ENCODE results near the gene CARD14. TPM values are rescaled to one million over a fixed set of nuclear protein-coding genes. Genes with fewer than 3 reads are reported as not detected.

The CARD14 gene
- polyA plus RNA-seq, 1 donor (not counting 4 experiments of a cell fraction or from before 2014, with no cell fraction given), result 0.49 TPM

DNA sequence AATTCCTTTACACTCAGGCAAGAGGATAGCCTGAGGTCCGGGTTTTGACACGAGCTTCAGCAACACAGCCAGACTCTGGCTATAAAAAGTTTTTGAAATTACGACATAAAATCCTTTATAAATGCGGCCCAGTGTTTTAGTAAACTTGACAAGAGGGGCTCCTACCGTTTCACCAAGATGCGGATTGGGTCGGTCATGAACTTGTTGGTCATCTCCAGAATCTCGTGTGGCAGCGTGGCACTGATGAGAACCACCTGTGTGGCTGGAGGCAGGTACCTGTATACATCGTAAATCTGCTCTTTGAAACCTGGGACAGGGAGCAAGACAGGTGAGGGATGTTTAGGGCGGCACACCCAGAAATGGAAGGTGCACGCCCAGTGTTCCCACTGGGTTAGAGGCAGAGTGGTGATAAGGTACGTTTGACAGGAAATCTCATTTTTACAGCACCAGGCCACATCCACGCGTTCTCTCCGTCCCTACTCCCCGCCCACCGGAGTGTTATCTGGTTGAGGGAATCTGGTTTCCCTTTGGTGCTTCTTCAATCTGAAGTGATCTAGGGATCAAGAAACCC, 30.9 kb upstream of the CARD14 start:
- Histone ChIP-seq H3K4me2 (ENCODE audit: control insufficient read depth, extremely low read depth, insufficient read depth, low read depth, low read length) (no peak overlapping the region), H3K9ac (ENCODE audit: control insufficient read depth, extremely low read depth, insufficient read depth, low read length) (no peak overlapping the region), H4K20me1 (ENCODE audit: control insufficient read depth, extremely low read depth, insufficient read depth, low read length) (no peaks in the 10 kb centered on the region), H3K27me3 (ENCODE audit: control insufficient read depth, extremely low read depth, insufficient read depth, low read length) (no peaks in the 10 kb centered on the region), H3K4me3 (ENCODE audit: control insufficient read depth in 2 of 3, extremely low read depth in 1 of 3, insufficient read depth in 2 of 3, low read depth in 1 of 3, low read length in 3 of 3) (no peak overlapping the region), H3K27ac (ENCODE audit: control insufficient read depth, insufficient read depth, low read length) (no peak overlapping the region), H3K4me1 (ENCODE audit: control insufficient read depth, extremely low read depth, insufficient read depth, low read length) (no peaks in the 10 kb centered on the region), H2AFZ (ENCODE audit: control insufficient read depth, low read length) (no peak overlapping the region), H3K36me3 (ENCODE audit: control insufficient read depth in 2 of 2, extremely low read depth in 1 of 2, insufficient read depth in 2 of 2, low read length in 2 of 2) (peaks cover 41 to 54% of the 10 kb centered on the region in 2 experiments), H3K9me3 (ENCODE audit: control insufficient read depth, low read depth, low read length) (no peaks in the 10 kb centered on the region), H3K79me2 (ENCODE audit: control insufficient read depth, insufficient read depth, low read length) (peaks cover 18% of the 10 kb centered on the region), H3K9me1 (ENCODE audit: control insufficient read depth, extremely low read depth, insufficient read depth, low read length) (no peaks in the 10 kb centered on the region)
- TF ChIP-seq, protein P1, sequence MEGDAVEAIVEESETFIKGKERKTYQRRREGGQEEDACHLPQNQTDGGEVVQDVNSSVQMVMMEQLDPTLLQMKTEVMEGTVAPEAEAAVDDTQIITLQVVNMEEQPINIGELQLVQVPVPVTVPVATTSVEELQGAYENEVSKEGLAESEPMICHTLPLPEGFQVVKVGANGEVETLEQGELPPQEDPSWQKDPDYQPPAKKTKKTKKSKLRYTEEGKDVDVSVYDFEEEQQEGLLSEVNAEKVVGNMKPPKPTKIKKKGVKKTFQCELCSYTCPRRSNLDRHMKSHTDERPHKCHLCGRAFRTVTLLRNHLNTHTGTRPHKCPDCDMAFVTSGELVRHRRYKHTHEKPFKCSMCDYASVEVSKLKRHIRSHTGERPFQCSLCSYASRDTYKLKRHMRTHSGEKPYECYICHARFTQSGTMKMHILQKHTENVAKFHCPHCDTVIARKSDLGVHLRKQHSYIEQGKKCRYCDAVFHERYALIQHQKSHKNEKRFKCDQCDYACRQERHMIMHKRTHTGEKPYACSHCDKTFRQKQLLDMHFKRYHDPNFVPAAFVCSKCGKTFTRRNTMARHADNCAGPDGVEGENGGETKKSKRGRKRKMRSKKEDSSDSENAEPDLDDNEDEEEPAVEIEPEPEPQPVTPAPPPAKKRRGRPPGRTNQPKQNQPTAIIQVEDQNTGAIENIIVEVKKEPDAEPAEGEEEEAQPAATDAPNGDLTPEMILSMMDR (optimal IDR thresholded peaks at IDR 0.05 in 1 of 3, IDR thresholded peaks at IDR 0.05 in 1 of 3, conservative IDR thresholded peaks at IDR 0.05 in 1 of 3; ENCODE audit: extremely low read depth in 1 of 3, insufficient read depth in 2 of 3, low read length in 3 of 3), result no peak
- no peak for TF ChIP-seq EZH2 (IDR thresholded peaks at IDR 0.05; ENCODE audit: low read length)
- FAIRE-seq, result no peak
- dilution Hi-C loops (cut with MboI; ENCODE audit: extremely low pct_ligation_motif_present, low sequenced_read_pairs), result no loop called here
- no peak for DNase-seq (ENCODE audit: low read depth, low spot score)

DNA sequence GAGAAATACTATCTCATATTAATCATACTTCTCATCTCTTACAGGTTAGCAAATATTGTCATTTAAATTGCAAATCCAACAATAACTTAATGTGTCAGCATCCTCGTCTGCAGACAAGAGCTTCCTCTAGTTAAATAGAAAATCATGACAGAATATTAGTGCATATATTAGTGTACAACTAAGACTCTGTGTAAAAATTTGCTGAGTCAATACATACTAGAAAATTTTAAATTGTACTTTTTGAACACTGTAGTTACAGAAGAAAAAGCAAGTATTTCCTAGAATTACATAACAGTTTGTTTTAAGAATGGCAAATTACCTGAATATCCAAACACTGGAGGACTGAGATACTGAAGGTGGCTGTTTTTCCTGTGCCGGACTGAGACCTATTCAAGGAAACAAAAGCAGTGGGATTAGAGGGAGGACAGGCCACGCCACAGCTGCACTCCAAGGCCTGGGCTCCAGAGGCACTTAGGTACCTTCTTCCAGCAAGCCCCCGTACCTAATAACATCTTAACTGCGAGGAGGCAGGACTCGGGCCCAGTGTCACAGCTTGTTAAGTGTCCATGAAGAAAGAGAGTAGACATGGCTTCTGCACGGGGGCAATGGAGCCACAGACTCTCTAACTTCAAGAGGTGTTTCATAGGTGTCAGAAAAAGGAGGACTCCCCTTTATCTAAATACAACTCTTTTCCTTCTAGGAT, 28.2 kb upstream of the CARD14 start:
- dilution Hi-C loops (cut with MboI; ENCODE audit: extremely low pct_ligation_motif_present, low sequenced_read_pairs), result no loop called here
- peaks cover 16% of the 10 kb centered on the region for H3K4me1 ChIP-seq (ENCODE audit: control insufficient read depth, extremely low read depth, insufficient read depth, low read length)
- no peak for TF ChIP-seq EZH2 (IDR thresholded peaks at IDR 0.05; ENCODE audit: low read length)
- TF ChIP-seq, protein P1 (optimal IDR thresholded peaks at IDR 0.05 in 1 of 3, IDR thresholded peaks at IDR 0.05 in 1 of 3, conservative IDR thresholded peaks at IDR 0.05 in 1 of 3; ENCODE audit: extremely low read depth in 1 of 3, insufficient read depth in 2 of 3, low read length in 3 of 3), result no peak
- no peak overlapping the region for H3K27ac ChIP-seq (ENCODE audit: control insufficient read depth, insufficient read depth, low read length)
- no peak overlapping the region for H2AFZ ChIP-seq (ENCODE audit: control insufficient read depth, low read length)
- DNase-seq (ENCODE audit: low read depth, low spot score) (no peak), FAIRE-seq (no peak)
- peaks cover 16% of the 10 kb centered on the region for H4K20me1 ChIP-seq (ENCODE audit: control insufficient read depth, extremely low read depth, insufficient read depth, low read length)
- H3K36me3 ChIP-seq (ENCODE audit: control insufficient read depth in 2 of 2, extremely low read depth in 1 of 2, insufficient read depth in 2 of 2, low read length in 2 of 2), result peaks cover 40 to 49% of the 10 kb centered on the region in 2 experiments
- H3K9ac ChIP-seq (ENCODE audit: control insufficient read depth, extremely low read depth, insufficient read depth, low read length), result no peak overlapping the region
- no peaks in the 10 kb centered on the region for H3K27me3 ChIP-seq (ENCODE audit: control insufficient read depth, extremely low read depth, insufficient read depth, low read length)
- H3K9me1 ChIP-seq (ENCODE audit: control insufficient read depth, extremely low read depth, insufficient read depth, low read length), result no peaks in the 10 kb centered on the region
- no peak overlapping the region for H3K4me2 ChIP-seq (ENCODE audit: control insufficient read depth, extremely low read depth, insufficient read depth, low read depth, low read length)
- H3K79me2 ChIP-seq (ENCODE audit: control insufficient read depth, insufficient read depth, low read length), result peaks cover 45% of the 10 kb centered on the region
- H3K9me3 ChIP-seq (ENCODE audit: control insufficient read depth, low read depth, low read length), result no peaks in the 10 kb centered on the region
- H3K4me3 ChIP-seq (ENCODE audit: control insufficient read depth in 2 of 3, extremely low read depth in 1 of 3, insufficient read depth in 2 of 3, low read depth in 1 of 3, low read length in 3 of 3), result no peak overlapping the region

Data from keratinocyte (primary cell).